ENCODE results near the gene OR13J1. TPM values are rescaled to one million over a fixed set of nuclear protein-coding genes. Genes with fewer than 3 reads are reported as not detected.
"Not testable (repeated sequence)": the region's sequence is repeated elsewhere in the genome, so short reads cannot be mapped to it uniquely, and the experiment has no call there.

Gene OR13J1
- total and polyA plus RNA-seq, 5 donors: not detected

GRCh38 chr9:35903049-35903448, 32.8 kb upstream of the OR13J1 start:
- Histone ChIP-seq H3K4me3 (ENCODE audit: low read length) (no peak overlapping the region), H3K27me3 (ENCODE audit: control insufficient read depth, insufficient read depth) (no peaks in the 10 kb centered on the region), H3K9me3 (ENCODE audit: control insufficient read depth, low read length) (no peaks in the 10 kb centered on the region), H3K27ac (ENCODE audit: low read length) (no peak overlapping the region), H3K4me1 (ENCODE audit: control insufficient read depth, insufficient read depth, low read length) (peaks cover 23% of the 10 kb centered on the region)
- intact Hi-C loops (cut with DNase I): loop anchor here in 3 of 4 donors (2.0 to 10.0 kb wide), 3 partner anchors 39 to 122 kb away; no protein-coding TSS in a partner anchor
- 34% methylated on average over 3 of the region's 3 CpGs for WGBS
- DNase-seq: no peak
- no peak for ATAC-seq

GRCh38 chr9:35899021-35899420, 28.8 kb upstream of the OR13J1 start:
- H3K4me1 ChIP-seq (ENCODE audit: control insufficient read depth, insufficient read depth, low read length): no peaks in the 10 kb centered on the region
- DNase-seq: no peak
- H3K27me3 ChIP-seq (ENCODE audit: control insufficient read depth, insufficient read depth): no peaks in the 10 kb centered on the region
- intact Hi-C loops (cut with DNase I): no loop called here
- no peak overlapping the region for H3K27ac ChIP-seq (ENCODE audit: low read length)
- H3K9me3 ChIP-seq (ENCODE audit: control insufficient read depth, low read length): no peaks in the 10 kb centered on the region
- ATAC-seq: no peak
- WGBS: 81% methylated on average over 2 of the region's 2 CpGs
- no peak overlapping the region for H3K4me3 ChIP-seq (ENCODE audit: low read length)

GRCh38 chr9:35898337-35898736, 28.1 kb upstream of the OR13J1 start:
- Histone ChIP-seq H3K27ac (ENCODE audit: low read length) (no peak overlapping the region), H3K9me3 (ENCODE audit: control insufficient read depth, low read length) (no peaks in the 10 kb centered on the region), H3K4me3 (ENCODE audit: low read length) (no peak overlapping the region), H3K27me3 (ENCODE audit: control insufficient read depth, insufficient read depth) (no peaks in the 10 kb centered on the region), H3K4me1 (ENCODE audit: control insufficient read depth, insufficient read depth, low read length) (no peaks in the 10 kb centered on the region)
- intact Hi-C loops (cut with DNase I): no loop called here
- ATAC-seq (no peak), DNase-seq (no peak)

- ATAC-seq; DNase-seq; H3K9me3 ChIP-seq (ENCODE audit: control insufficient read depth, low read length); intact Hi-C loops (cut with DNase I); H3K4me1 ChIP-seq (ENCODE audit: control insufficient read depth, insufficient read depth, low read length); H3K27ac ChIP-seq (ENCODE audit: low read length); H3K4me3 ChIP-seq (ENCODE audit: low read length); H3K27me3 ChIP-seq (ENCODE audit: control insufficient read depth, insufficient read depth): not testable (repeated sequence)
- WGBS: 86% methylated on average over 7 of the region's 7 CpGs
Measured at GRCh38 chr9:35897376-35898099, 27.3 kb upstream of the OR13J1 start.

GRCh38 chr9:35896570-35896969, 26.4 kb upstream of the OR13J1 start:
- H3K9me3 ChIP-seq (ENCODE audit: control insufficient read depth, low read length): no peaks in the 10 kb centered on the region
- no peak for ATAC-seq
- DNase-seq: no peak
- H3K4me3 ChIP-seq (ENCODE audit: low read length): no peak overlapping the region
- WGBS: 98% methylated on average over 2 of the region's 2 CpGs
- H3K4me1 ChIP-seq (ENCODE audit: control insufficient read depth, insufficient read depth, low read length): no peaks in the 10 kb centered on the region
- no peak overlapping the region for H3K27ac ChIP-seq (ENCODE audit: low read length)
- H3K27me3 ChIP-seq (ENCODE audit: control insufficient read depth, insufficient read depth): no peaks in the 10 kb centered on the region
- intact Hi-C loops (cut with DNase I): no loop called here

- ATAC-seq (no peak), DNase-seq (no peak)
- WGBS: 80% methylated on average over 1 of the region's 1 CpG
- H3K27me3 ChIP-seq (ENCODE audit: control insufficient read depth, insufficient read depth): no peaks in the 10 kb centered on the region
- no peaks in the 10 kb centered on the region for H3K9me3 ChIP-seq (ENCODE audit: control insufficient read depth, low read length)
- H3K4me3 ChIP-seq (ENCODE audit: low read length): no peak overlapping the region
- H3K27ac ChIP-seq (ENCODE audit: low read length): no peak overlapping the region
- no peaks in the 10 kb centered on the region for H3K4me1 ChIP-seq (ENCODE audit: control insufficient read depth, insufficient read depth, low read length)
- intact Hi-C loops (cut with DNase I): no loop called here
Measured at GRCh38 chr9:35892051-35892450, 21.9 kb upstream of the OR13J1 start.

GRCh38 chr9:35891646-35892045, 21.4 kb upstream of the OR13J1 start:
- no peak overlapping the region for H3K27ac ChIP-seq (ENCODE audit: low read length)
- H3K9me3 ChIP-seq (ENCODE audit: control insufficient read depth, low read length): no peaks in the 10 kb centered on the region
- no peaks in the 10 kb centered on the region for H3K4me1 ChIP-seq (ENCODE audit: control insufficient read depth, insufficient read depth, low read length)
- intact Hi-C loops (cut with DNase I): no loop called here
- ATAC-seq (no peak), DNase-seq (no peak)
- WGBS: 80% methylated on average over 3 of the region's 3 CpGs
- H3K4me3 ChIP-seq (ENCODE audit: low read length): no peak overlapping the region
- no peaks in the 10 kb centered on the region for H3K27me3 ChIP-seq (ENCODE audit: control insufficient read depth, insufficient read depth)

- not testable (repeated sequence) for H3K27ac ChIP-seq (ENCODE audit: low read length); H3K9me3 ChIP-seq (ENCODE audit: control insufficient read depth, low read length); H3K4me1 ChIP-seq (ENCODE audit: control insufficient read depth, insufficient read depth, low read length); H3K4me3 ChIP-seq (ENCODE audit: low read length); H3K27me3 ChIP-seq (ENCODE audit: control insufficient read depth, insufficient read depth); DNase-seq; ATAC-seq
- intact Hi-C loops (cut with DNase I): loop anchor here in 2 of 4 donors (5.0 kb wide), 1 partner anchor 93 kb away; the partner anchor contains the start of gene NPR2 (in 2 of the 2)
- 84% methylated on average over 3 of the region's 3 CpGs for WGBS
Measured at GRCh38 chr9:35884908-35885307, 14.7 kb upstream of the OR13J1 start.

GRCh38 chr9:35882996-35883395, 12.8 kb upstream of the OR13J1 start:
- WGBS: 69% methylated on average over 3 of the region's 3 CpGs
- no peak for ATAC-seq

GRCh38 chr9:35882263-35882848, 12.2 kb upstream of the OR13J1 start:
- 2% methylated on average over 4 of the region's 4 CpGs for WGBS
- no peak overlapping the region for H3K4me3 ChIP-seq (ENCODE audit: low read length)
- peak; percentile 79 to 84 for ATAC-seq
- no peaks in the 10 kb centered on the region for H3K4me1 ChIP-seq (ENCODE audit: control insufficient read depth, insufficient read depth, low read length)
- H3K9me3 ChIP-seq (ENCODE audit: control insufficient read depth, low read length): no peaks in the 10 kb centered on the region
- no peak overlapping the region for H3K27ac ChIP-seq (ENCODE audit: low read length)
- intact Hi-C loops (cut with DNase I): loop anchor here (2.0 to 5.0 kb wide), 3 partner anchors 56 to 92 kb away; partner anchors contain the start of gene NPR2 (in 4 of the 4)
- H3K27me3 ChIP-seq (ENCODE audit: control insufficient read depth, insufficient read depth): no peaks in the 10 kb centered on the region
- peak; percentile 87 to 95 (median 91) for DNase-seq

More at GRCh38 chr9:35882996-35883395, 12.8 kb upstream of the OR13J1 start:
- H3K27me3 ChIP-seq (ENCODE audit: control insufficient read depth, insufficient read depth): no peaks in the 10 kb centered on the region
- DNase-seq: no peak
- H3K4me3 ChIP-seq (ENCODE audit: low read length): no peak overlapping the region
- H3K4me1 ChIP-seq (ENCODE audit: control insufficient read depth, insufficient read depth, low read length): no peaks in the 10 kb centered on the region
- H3K9me3 ChIP-seq (ENCODE audit: control insufficient read depth, low read length): no peaks in the 10 kb centered on the region
- H3K27ac ChIP-seq (ENCODE audit: low read length): no peak overlapping the region
- intact Hi-C loops (cut with DNase I): loop anchor here (2.0 to 5.0 kb wide), 3 partner anchors 56 to 92 kb away; partner anchors contain the start of gene NPR2 (in 4 of the 4)

GRCh38 chr9:35872505-35872904, 2.3 kb upstream of the OR13J1 start:
- intact Hi-C loops (cut with DNase I): no loop called here
- Histone ChIP-seq H3K27ac (ENCODE audit: low read length) (no peak overlapping the region), H3K4me1 (ENCODE audit: control insufficient read depth, insufficient read depth, low read length) (no peaks in the 10 kb centered on the region), H3K4me3 (ENCODE audit: low read length) (no peak overlapping the region), H3K9me3 (ENCODE audit: control insufficient read depth, low read length) (no peaks in the 10 kb centered on the region), H3K27me3 (ENCODE audit: control insufficient read depth, insufficient read depth) (no peaks in the 10 kb centered on the region)
- ATAC-seq (no peak), DNase-seq (no peak)
- WGBS: 72% methylated on average over 3 of the region's 3 CpGs
